HCT116 (cell line): Measurements from ENCODE around the gene CTSE. TPM values are rescaled to one million over a fixed set of nuclear protein-coding genes. Genes with fewer than 3 reads are reported as not detected.
A peak's percentile ranks its signal among the peaks of the same experiment; 100 is the strongest.

Experiments used
- ATAC-seq: fragments of 200-7000 bp; cut with Tn5 transposase; 2 replicates; pipeline ENCODE4 v1.9.1; 2020; ENCODE audit warnings: mild to moderate bottlenecking, moderate library complexity
- BruUV-seq: library from RNA; stranded (reverse); fragments of 400-500 nt; replicated peaks from 2 replicates; lab custom pipeline; 2021; lab: Mats Ljungman, UMichigan
- CTCF ChIA-PET: fragments of 300-600 bp; sonication (Branson Sonifier 250); formaldehyde crosslinking; loops from one replicate; lab custom pipeline; 2021; ENCODE audit warnings: antibody characterized with exemption; lab: Charles Lee
- POLR2A ChIA-PET: fragments of 300-600, 350-600 bp; sonication (Branson Sonifier 250); formaldehyde crosslinking; loops from one replicate; lab custom pipeline; 2021; ENCODE audit warnings: antibody characterized with exemption; lab: Charles Lee
- RAD21 ChIA-PET, 2 experiments: fragments of 300-600 bp; sonication (Branson Sonifier 250); formaldehyde crosslinking; loops; one replicate each; lab custom pipeline; 2023; ENCODE audit warnings: low total read pairs in 2 of 2; ENCODE audit not compliant: uncharacterized antibody in 2 of 2, unreplicated experiment in 2 of 2, low non-redundant PET in 1 of 2; lab: Charles Lee
- DNase-seq: peaks from one replicate; pipeline ENCODE4 v3.0.0-alpha.2; 2010; ENCODE audit warnings: low read depth, low spot score
- H2AFZ ChIP-seq: fragments of 200-600 bp; shearing (Covaris generic), sonication (generic); 2 replicates; pipeline ENCODE4 v1.6.1; 2017; ENCODE audit warnings: low read depth, mixed run types, mixed read lengths, antibody characterized with exemption, low read length; ENCODE audit not compliant: poor library complexity, severe bottlenecking
- H3K27ac ChIP-seq: 2 replicates; pipeline ENCODE4 v1.5.1; 2012; ENCODE audit warnings: low read depth, low read length
- H3K27me3 ChIP-seq: fragments of 200-600 bp; sonication (generic); 2 replicates; pipeline ENCODE4 v1.6.1; 2016; ENCODE audit warnings: mixed run types, low read length, mixed read lengths; ENCODE audit not compliant: insufficient read depth
- H3K36me3 ChIP-seq, 2 experiments: fragments of 200-500 bp in 1 of 2; fragments of 200-600 bp in 1 of 2; sonication (Bioruptor generic) in 1 of 2; sonication (generic) in 1 of 2; 2 replicates each; pipeline versions ENCODE4 v1.5.1 to v1.6.1; 2014 to 2016; ENCODE audit warnings: low read length in 2 of 2, inconsistent platforms in 1 of 2, mixed read lengths in 1 of 2, mixed run types in 1 of 2; ENCODE audit not compliant: insufficient read depth in 2 of 2, control insufficient read depth in 1 of 2
- H3K4me1 ChIP-seq, 2 experiments: fragments of 200-600 bp in 1 of 2; sonication (generic) in 1 of 2; 2 replicates each; pipeline versions ENCODE4 v1.5.1 to v1.6.1; 2012 to 2017; ENCODE audit warnings: low read length in 2 of 2, inconsistent platforms in 1 of 2, mild to moderate bottlenecking in 1 of 2, mixed read lengths in 1 of 2, mixed run types in 1 of 2, moderate library complexity in 1 of 2; ENCODE audit not compliant: insufficient read depth in 2 of 2, control insufficient read depth in 1 of 2
- H3K4me2 ChIP-seq: fragments of 200-600 bp; sonication (generic); 2 replicates; pipeline ENCODE4 v1.6.1; 2017; ENCODE audit warnings: mixed run types, low read length, mixed read lengths
- H3K4me3 ChIP-seq, 2 experiments: fragments of 200-600 bp in 1 of 2; sonication (generic) in 1 of 2; replicated peaks in 1 of 2; 2 replicates each; pipeline ENCODE4 v1.5.1; 2011 to 2016; ENCODE audit warnings: low read length in 2 of 2, control low read depth in 1 of 2, low read depth in 1 of 2, mild to moderate bottlenecking in 1 of 2, mixed read lengths in 1 of 2, mixed run types in 1 of 2
- H3K79me2 ChIP-seq: fragments of 200-600 bp; sonication (generic); 2 replicates; pipeline ENCODE4 v1.6.1; 2017; ENCODE audit warnings: mild to moderate bottlenecking, mixed run types, low read length, moderate library complexity, mixed read lengths; ENCODE audit not compliant: insufficient read depth
- H3K9ac ChIP-seq: fragments of 200-600 bp; sonication (generic); 2 replicates; pipeline ENCODE4 v1.6.1; 2016; ENCODE audit warnings: low read length, mixed read lengths
- H3K9me2 ChIP-seq: fragments of 200-600 bp; sonication (generic), shearing (Covaris generic); 2 replicates; pipeline ENCODE4 v1.6.1; 2017; ENCODE audit warnings: mixed run types, mild to moderate bottlenecking, moderate library complexity; ENCODE audit not compliant: insufficient read depth
- H3K9me3 ChIP-seq, 2 experiments: fragments of 200-500 bp in 1 of 2; fragments of 200-600 bp in 1 of 2; sonication (Bioruptor generic) in 1 of 2; sonication (generic) in 1 of 2; 2 replicates each; pipeline ENCODE4 v1.6.1; 2014 to 2017; ENCODE audit warnings: low read length in 2 of 2, mixed read lengths in 2 of 2, inconsistent platforms in 1 of 2, low read depth in 1 of 2, mild to moderate bottlenecking in 1 of 2, mixed run types in 1 of 2, moderate library complexity in 1 of 2; ENCODE audit not compliant: control insufficient read depth in 1 of 2, insufficient read depth in 1 of 2
- H4K20me1 ChIP-seq: fragments of 200-600 bp; sonication (generic), shearing (Covaris generic); 2 replicates; pipeline ENCODE4 v1.6.1; 2017; ENCODE audit warnings: mixed run types, mild to moderate bottlenecking, moderate library complexity; ENCODE audit not compliant: insufficient read depth
- EGR1 ChIP-seq: IDR thresholded peaks from 2 replicates; pipeline ENCODE4 v1.6.1; 2012; ENCODE audit warnings: low read depth
- ELF1 ChIP-seq: IDR thresholded peaks from 2 replicates; pipeline ENCODE4 v1.6.1; 2012; ENCODE audit warnings: low read depth, borderline replicate concordance
- EZH2phosphoT487 ChIP-seq: fragments of 200-600 bp; IDR thresholded peaks from 2 replicates; pipeline ENCODE4 v1.6.1; 2018; ENCODE audit warnings: antibody characterized with exemption, borderline replicate concordance
- POLR2AphosphoS5 ChIP-seq: IDR thresholded peaks from 2 replicates; pipeline ENCODE4 v1.6.1; 2011; ENCODE audit warnings: mild to moderate bottlenecking, low read depth, low read length, moderate library complexity
- RAD21 ChIP-seq: IDR thresholded peaks from 2 replicates; pipeline ENCODE4 v1.6.1; 2012; ENCODE audit warnings: low read depth, mild to moderate bottlenecking
- SIN3A ChIP-seq: IDR thresholded peaks from 2 replicates; pipeline ENCODE4 v1.6.1; 2012; ENCODE audit warnings: low read depth
- SP1 ChIP-seq: IDR thresholded peaks from 2 replicates; pipeline ENCODE4 v1.6.1; 2012; ENCODE audit warnings: low read depth
- TCF7L2 ChIP-seq: IDR thresholded peaks from 2 replicates; pipeline ENCODE4 v1.7.0; 2011; ENCODE audit warnings: borderline replicate concordance, inconsistent platforms; ENCODE audit not compliant: insufficient read depth, insufficient read length; ENCODE audit errors: extremely low read depth
- ZFX ChIP-seq: fragments of 450-650 bp; IDR thresholded peaks from 2 replicates; pipeline ENCODE4 v1.6.1; 2017
- ZNF274 ChIP-seq: fragments of 200-500 bp; sonication (Bioruptor generic); IDR thresholded peaks from 2 replicates; pipeline ENCODE4 v1.6.1; 2014; ENCODE audit warnings: mild to moderate bottlenecking, low read depth, low read length, inconsistent platforms
- intact Hi-C: fragments of 100-400 bp; cut with micrococcal nuclease; formaldehyde crosslinking; loops from 2 replicates; pipeline ENCODE4 v1.10.0; 2022
- total RNA-seq: library from RNA; stranded (reverse); gene quantifications from one replicate; pipeline ENCODE4 v1.2.1, GENCODE V29; 2021; ENCODE audit not compliant: unreplicated experiment
- TF ChIP-seq, protein P1 (sequence below), 3 experiments: fragments of 200-600 bp in 1 of 3; sonication (generic) in 1 of 3; IDR thresholded peaks in 2 of 3; conservative IDR thresholded peaks in 1 of 3; 2 replicates each; pipeline ENCODE4 v1.5.1; 2012 to 2017; ENCODE audit warnings: low read depth in 2 of 3, low read length in 2 of 3, antibody characterized with exemption in 1 of 3, borderline replicate concordance in 1 of 3, control low read depth in 1 of 3, mild to moderate bottlenecking in 1 of 3, mixed read lengths in 1 of 3, mixed run types in 1 of 3, moderate library complexity in 1 of 3; ENCODE audit not compliant: insufficient read depth in 1 of 3
- TF ChIP-seq, protein P2 (sequence below): IDR thresholded peaks from 2 replicates; pipeline ENCODE4 v1.6.1; 2011; ENCODE audit warnings: mild to moderate bottlenecking, low read length, moderate library complexity; ENCODE audit not compliant: insufficient replicate concordance; ENCODE audit errors: extremely low read depth
- TF ChIP-seq, protein P3 (sequence below): IDR thresholded peaks from 2 replicates; pipeline ENCODE4 v1.6.1; 2012

The CTSE gene
- total RNA-seq, 1 experiment from 2014 or later: 0.12 TPM

DNA sequence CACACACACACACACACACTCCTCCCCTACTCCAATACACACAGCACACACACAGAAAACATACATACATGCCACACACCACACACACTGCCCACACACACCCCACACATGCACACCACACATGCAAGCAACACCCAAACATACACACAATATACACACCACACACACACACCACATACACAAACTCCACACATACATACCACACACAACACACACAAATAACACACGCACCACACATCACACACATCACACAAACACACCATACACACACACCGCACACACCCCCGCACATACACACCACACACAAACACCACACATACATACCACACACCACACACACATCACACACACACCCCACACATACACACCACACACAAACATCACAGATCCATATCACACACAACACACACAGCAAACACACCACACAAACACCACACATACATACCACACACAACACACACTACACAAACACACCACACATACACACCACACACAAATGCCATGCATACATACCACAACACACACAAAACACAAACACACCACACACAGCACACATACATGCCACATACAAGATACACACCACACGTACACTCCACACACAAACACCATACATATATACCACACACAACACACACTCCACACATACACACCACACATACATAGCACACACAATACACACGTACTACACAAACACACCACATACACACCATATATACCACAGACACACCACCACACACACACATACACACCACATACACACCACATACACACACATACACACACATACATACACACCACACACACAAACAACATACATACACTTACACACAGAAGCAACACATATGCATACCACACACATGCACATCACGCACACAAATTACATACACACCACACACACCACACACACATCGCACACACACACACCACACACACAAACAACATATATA, 19.6 kb downstream of the CTSE start:
- DNase-seq (no peak), ATAC-seq (no peak)
- peak overlapping the region; percentile 2; the same call in 1 of the 2 replicates for H3K27ac ChIP-seq
- H3K9me3 ChIP-seq: no peaks in the 10 kb centered on the region
- CTCF ChIA-PET: interaction anchor here (1.4 kb wide), 1 partner anchor 26 kb away, joined by 5 read pairs; no protein-coding TSS in a partner anchor
- POLR2A ChIA-PET: no interaction called here
- no peaks in the 10 kb centered on the region for H4K20me1 ChIP-seq
- no peaks in the 10 kb centered on the region for H3K79me2 ChIP-seq
- intact Hi-C loops: no loop called here
- no peak overlapping the region for H2AFZ ChIP-seq
- no peaks in the 10 kb centered on the region for H3K27me3 ChIP-seq
- TF ChIP-seq, protein P1, sequence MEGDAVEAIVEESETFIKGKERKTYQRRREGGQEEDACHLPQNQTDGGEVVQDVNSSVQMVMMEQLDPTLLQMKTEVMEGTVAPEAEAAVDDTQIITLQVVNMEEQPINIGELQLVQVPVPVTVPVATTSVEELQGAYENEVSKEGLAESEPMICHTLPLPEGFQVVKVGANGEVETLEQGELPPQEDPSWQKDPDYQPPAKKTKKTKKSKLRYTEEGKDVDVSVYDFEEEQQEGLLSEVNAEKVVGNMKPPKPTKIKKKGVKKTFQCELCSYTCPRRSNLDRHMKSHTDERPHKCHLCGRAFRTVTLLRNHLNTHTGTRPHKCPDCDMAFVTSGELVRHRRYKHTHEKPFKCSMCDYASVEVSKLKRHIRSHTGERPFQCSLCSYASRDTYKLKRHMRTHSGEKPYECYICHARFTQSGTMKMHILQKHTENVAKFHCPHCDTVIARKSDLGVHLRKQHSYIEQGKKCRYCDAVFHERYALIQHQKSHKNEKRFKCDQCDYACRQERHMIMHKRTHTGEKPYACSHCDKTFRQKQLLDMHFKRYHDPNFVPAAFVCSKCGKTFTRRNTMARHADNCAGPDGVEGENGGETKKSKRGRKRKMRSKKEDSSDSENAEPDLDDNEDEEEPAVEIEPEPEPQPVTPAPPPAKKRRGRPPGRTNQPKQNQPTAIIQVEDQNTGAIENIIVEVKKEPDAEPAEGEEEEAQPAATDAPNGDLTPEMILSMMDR (IDR thresholded peaks at IDR 0.05 in 2 of 3, conservative IDR thresholded peaks at IDR 0.05 in 1 of 3; ENCODE audit: borderline replicate concordance in 1 of 3, insufficient read depth in 1 of 3, low read depth in 2 of 3, low read length in 2 of 3): no peak
- no peak for TF ChIP-seq SIN3A
- TF ChIP-seq SP1: no peak
- TF ChIP-seq ELF1: no peak
- no peak for TF ChIP-seq POLR2AphosphoS5
- TF ChIP-seq TCF7L2: no peak
- TF ChIP-seq RAD21: no peak
- TF ChIP-seq, protein P2, sequence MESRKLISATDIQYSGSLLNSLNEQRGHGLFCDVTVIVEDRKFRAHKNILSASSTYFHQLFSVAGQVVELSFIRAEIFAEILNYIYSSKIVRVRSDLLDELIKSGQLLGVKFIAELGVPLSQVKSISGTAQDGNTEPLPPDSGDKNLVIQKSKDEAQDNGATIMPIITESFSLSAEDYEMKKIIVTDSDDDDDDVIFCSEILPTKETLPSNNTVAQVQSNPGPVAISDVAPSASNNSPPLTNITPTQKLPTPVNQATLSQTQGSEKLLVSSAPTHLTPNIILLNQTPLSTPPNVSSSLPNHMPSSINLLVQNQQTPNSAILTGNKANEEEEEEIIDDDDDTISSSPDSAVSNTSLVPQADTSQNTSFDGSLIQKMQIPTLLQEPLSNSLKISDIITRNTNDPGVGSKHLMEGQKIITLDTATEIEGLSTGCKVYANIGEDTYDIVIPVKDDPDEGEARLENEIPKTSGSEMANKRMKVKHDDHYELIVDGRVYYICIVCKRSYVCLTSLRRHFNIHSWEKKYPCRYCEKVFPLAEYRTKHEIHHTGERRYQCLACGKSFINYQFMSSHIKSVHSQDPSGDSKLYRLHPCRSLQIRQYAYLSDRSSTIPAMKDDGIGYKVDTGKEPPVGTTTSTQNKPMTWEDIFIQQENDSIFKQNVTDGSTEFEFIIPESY: no peak
- TF ChIP-seq EZH2phosphoT487: no peak
- TF ChIP-seq ZNF274: no peak
- no peak for TF ChIP-seq EGR1
- TF ChIP-seq ZFX: no peak
- TF ChIP-seq, protein P3, sequence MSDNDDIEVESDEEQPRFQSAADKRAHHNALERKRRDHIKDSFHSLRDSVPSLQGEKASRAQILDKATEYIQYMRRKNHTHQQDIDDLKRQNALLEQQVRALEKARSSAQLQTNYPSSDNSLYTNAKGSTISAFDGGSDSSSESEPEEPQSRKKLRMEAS: no peak
- no peaks in the 10 kb centered on the region for H3K36me3 ChIP-seq
- BruUV-seq: no TSS peak
- RAD21 ChIA-PET: interaction anchor here in 1 of 2 experiments (0.7 kb wide), 1 partner anchor 92 kb away, joined by 3 read pairs; no protein-coding TSS in a partner anchor
- peak overlapping the region; percentile 51 for H3K4me2 ChIP-seq
- H3K4me3 ChIP-seq: no peak overlapping the region
- peaks cover 33 to 47% of the 10 kb centered on the region in 2 experiments for H3K4me1 ChIP-seq
- H3K9ac ChIP-seq: no peak overlapping the region
- H3K9me2 ChIP-seq: no peaks in the 10 kb centered on the region
